IMR-90 (cell line): ENCODE results near the gene UBE3C.

Experiments used
- CEBPB ChIP-seq: IDR thresholded peaks from 2 replicates; pipeline ENCODE4 v1.6.1; 2012; ENCODE audit warnings: low read depth, low read length, improper control_type of control experiment
- CHD1 ChIP-seq: IDR thresholded peaks from 2 replicates; pipeline ENCODE4 v1.6.1; 2012; ENCODE audit warnings: low read depth, low read length, improper control_type of control experiment
- CTCF ChIP-seq: conservative IDR thresholded peaks from 2 replicates; pipeline ENCODE4 v1.5.1; 2012; ENCODE audit warnings: mild to moderate bottlenecking, low read depth, low read length, improper control_type of control experiment
- ELK1 ChIP-seq: fragments of 150-350 bp; IDR thresholded peaks from 2 replicates; pipeline ENCODE4 v1.6.1; 2016; ENCODE audit warnings: low read depth, mild to moderate bottlenecking, low read length, moderate library complexity, borderline replicate concordance
- FOS ChIP-seq: fragments of 150-350 bp; IDR thresholded peaks from 2 replicates; pipeline ENCODE4 v1.6.1; 2016; ENCODE audit warnings: low read depth, low read length
- NFE2L2 ChIP-seq: fragments of 150-350 bp; IDR thresholded peaks from 2 replicates; pipeline ENCODE4 v1.6.1; 2016; ENCODE audit warnings: low read depth, mild to moderate bottlenecking, low read length
- POLR2A ChIP-seq: IDR thresholded peaks from 2 replicates; pipeline ENCODE4 v1.6.1; 2012; ENCODE audit warnings: mild to moderate bottlenecking, low read depth, low read length
- RAD21 ChIP-seq: IDR thresholded peaks from 2 replicates; pipeline ENCODE4 v1.6.1; 2012; ENCODE audit warnings: low read length, improper control_type of control experiment
- SMC3 ChIP-seq: fragments of 150-350 bp; IDR thresholded peaks from 2 replicates; pipeline ENCODE4 v1.6.1; 2016; ENCODE audit warnings: low read depth, mild to moderate bottlenecking, antibody characterized with exemption, low read length, moderate library complexity
- USF2 ChIP-seq: fragments of 150-350 bp; IDR thresholded peaks from 2 replicates; pipeline ENCODE4 v1.6.1; 2017; ENCODE audit warnings: mild to moderate bottlenecking, antibody characterized with exemption, low read length, low read depth

GRCh38 chr7:157204134-157204533 lies 65.4 kb downstream of the UBE3C start:
- no peak for TF ChIP-seq CTCF
- no peak for TF ChIP-seq POLR2A
- TF ChIP-seq CHD1 = no peak
- no peak for TF ChIP-seq CEBPB
- no peak for TF ChIP-seq RAD21
- TF ChIP-seq NFE2L2 = no peak
- TF ChIP-seq ELK1 = no peak
- no peak for TF ChIP-seq FOS
- no peak for TF ChIP-seq USF2
- TF ChIP-seq SMC3 = no peak
